OCI-LY3 (cell line): ENCODE measurements around the gene ICAM3.

Source experiments
- CTCF ChIP-seq: fragments of 200-600, 300-600 bp; sonication (generic); IDR thresholded peaks from 2 replicates; pipeline ENCODE4 v1.5.1; 2014; ENCODE audit warnings: antibody characterized with exemption, low read length, low read depth
- EZH2phosphoT487 ChIP-seq: fragments of 200-600 bp; shearing (Covaris generic); IDR thresholded peaks from 2 replicates; pipeline ENCODE4 v1.6.1; 2018; ENCODE audit warnings: antibody characterized with exemption, mixed run types, low read depth

GRCh38 chr19:10291554-10292205 lies 47.7 kb downstream of the ICAM3 start:
- TF ChIP-seq CTCF, result no peak
- TF ChIP-seq EZH2phosphoT487, result no peak
